Measurements from ENCODE around the gene MS4A2.
A peak's percentile ranks its signal among the peaks of the same experiment; 100 is the strongest.
"Not testable (repeated sequence)": the region's sequence is repeated elsewhere in the genome, so short reads cannot be mapped to it uniquely, and the experiment has no call there.

MS4A2 gene

GRCh38 chr11:60088364-60088763 lies at the start of gene MS4A2:
TSS of gene MS4A2 (plus strand) at chr11:60088664. CDS start at chr11:60088766, 102 bp downstream.
- DNase-seq = no peak

GRCh38 chr11:60040109-60040508 lies 48.4 kb upstream of the MS4A2 start, which contains the start of gene OOSP2:
TSS of gene OOSP2 (plus strand) at chr11:60040409. CDS start at chr11:60040460, 51 bp downstream.
- no peak for DNase-seq

- not testable (repeated sequence) for DNase-seq
Measured at GRCh38 chr11:60050422-60050821, 38.0 kb upstream of the MS4A2 start.

GRCh38 chr11:60050839-60051238 lies 37.6 kb upstream of the MS4A2 start:
- DNase-seq = not testable (repeated sequence)

GRCh38 chr11:60056349-60056969 lies 32.0 kb upstream of the MS4A2 start, which contains the start of gene MS4A3:
TSS of gene MS4A3 (plus strand) at chr11:60056665. CDS start at chr11:60061161, 4,496 bp downstream.
- peak; percentile 74 for DNase-seq

GRCh38 chr11:60059052-60059451 lies 29.4 kb upstream of the MS4A2 start:
- DNase-seq = no peak

- DNase-seq = no peak
Measured at GRCh38 chr11:60059521-60060240, 28.8 kb upstream of the MS4A2 start.

GRCh38 chr11:60064111-60064510 lies 24.4 kb upstream of the MS4A2 start:
- DNase-seq = peak; percentile 57

GRCh38 chr11:60065801-60066200 lies 22.7 kb upstream of the MS4A2 start:
- DNase-seq = no peak

GRCh38 chr11:60069450-60069849 lies 19.0 kb upstream of the MS4A2 start:
- DNase-seq = no peak

GRCh38 chr11:60071644-60072043 lies 16.8 kb upstream of the MS4A2 start:
- not testable (repeated sequence) for DNase-seq

- DNase-seq = no peak
Measured at GRCh38 chr11:60077216-60077817, 11.1 kb upstream of the MS4A2 start.

- peak; percentile 59 for DNase-seq
Measured at GRCh38 chr11:60077981-60078380, 10.5 kb upstream of the MS4A2 start.

- peak; percentile 67 for DNase-seq
Measured at GRCh38 chr11:60078745-60079144, 9.7 kb upstream of the MS4A2 start.

GRCh38 chr11:60080535-60080934 lies 7.9 kb upstream of the MS4A2 start:
- DNase-seq = no peak

GRCh38 chr11:60084631-60085273 lies 3.7 kb upstream of the MS4A2 start:
- DNase-seq = no peak

GRCh38 chr11:60085909-60086308 lies 2.6 kb upstream of the MS4A2 start:
- DNase-seq = peak; percentile 33

GRCh38 chr11:60087239-60087638 lies 1.2 kb upstream of the MS4A2 start:
- DNase-seq = no peak

- DNase-seq = no peak
Measured at GRCh38 chr11:60095477-60096120, 7.1 kb downstream of the MS4A2 start.

GRCh38 chr11:60097189-60097588 lies 8.7 kb downstream of the MS4A2 start:
- no peak for DNase-seq

- no peak for DNase-seq
Measured at GRCh38 chr11:60098508-60098907, 10.0 kb downstream of the MS4A2 start.

GRCh38 chr11:60100516-60100915 lies 12.1 kb downstream of the MS4A2 start:
- DNase-seq = no peak

- DNase-seq = not testable (repeated sequence)
Measured at GRCh38 chr11:60101368-60101767, 12.9 kb downstream of the MS4A2 start.

All from hematopoietic multipotent progenitor cell treated with erythropoietin and hydrocortisone succinate and interleukin-3 and kit ligand, for 6 days (in vitro differentiated cells).